HG03342 (cell line): Measurements from ENCODE around the gene LRRC10B.

ENCODE experiments used
- ATAC-seq: cut with Tn5 transposase; IDR thresholded peaks from one replicate; pipeline ENCODE4 v1.9.1; 2021; ENCODE audit warnings: mild to moderate bottlenecking, moderate library complexity; ENCODE audit not compliant: unreplicated experiment

The LRRC10B gene

GRCh38 chr11:61528114-61528513, 19.6 kb downstream of the LRRC10B start:
- ATAC-seq = no peak

GRCh38 chr11:61529537-61530225, 21.1 kb downstream of the LRRC10B start:
- ATAC-seq = no peak

- no peak for ATAC-seq
Measured at GRCh38 chr11:61531044-61531443, 22.5 kb downstream of the LRRC10B start.

GRCh38 chr11:61532134-61533038, 23.8 kb downstream of the LRRC10B start:
- no peak for ATAC-seq

GRCh38 chr11:61533039-61533375, 24.5 kb downstream of the LRRC10B start:
- ATAC-seq = no peak

- ATAC-seq = no peak
Measured at GRCh38 chr11:61533401-61533800, 24.9 kb downstream of the LRRC10B start.

- ATAC-seq = no peak
Measured at GRCh38 chr11:61534025-61534932, 25.7 kb downstream of the LRRC10B start.

- ATAC-seq = no peak
Measured at GRCh38 chr11:61534933-61535839, 26.6 kb downstream of the LRRC10B start.

GRCh38 chr11:61535998-61536675, 27.6 kb downstream of the LRRC10B start:
- no peak for ATAC-seq

GRCh38 chr11:61536676-61537270, 28.2 kb downstream of the LRRC10B start:
- ATAC-seq = no peak

- no peak for ATAC-seq
Measured at GRCh38 chr11:61537326-61537725, 28.8 kb downstream of the LRRC10B start.

GRCh38 chr11:61538636-61538961, 30.1 kb downstream of the LRRC10B start:
- ATAC-seq = no peak

GRCh38 chr11:61539006-61539405, 30.5 kb downstream of the LRRC10B start:
- no peak for ATAC-seq

GRCh38 chr11:61539831-61540357, 31.3 kb downstream of the LRRC10B start:
- ATAC-seq = no peak

GRCh38 chr11:61540528-61540927, 32.0 kb downstream of the LRRC10B start:
- no peak for ATAC-seq

- ATAC-seq = no peak
Measured at GRCh38 chr11:61541598-61541997, 33.0 kb downstream of the LRRC10B start.

GRCh38 chr11:61542024-61542461, 33.5 kb downstream of the LRRC10B start:
- ATAC-seq = no peak

GRCh38 chr11:61542705-61543104, 34.2 kb downstream of the LRRC10B start:
- no peak for ATAC-seq
